ENCODE measurements around the gene UBE2D3. TPM values are rescaled to one million over a fixed set of nuclear protein-coding genes. Genes with fewer than 3 reads are reported as not detected.
"Not testable (repeated sequence)": the region's sequence is repeated elsewhere in the genome, so short reads cannot be mapped to it uniquely, and the experiment has no call there.

Gene UBE2D3
- polyA plus RNA-seq, 2 of the 4 experiments (the other 2 are of a cell fraction), result 186 to 338 TPM

DNA sequence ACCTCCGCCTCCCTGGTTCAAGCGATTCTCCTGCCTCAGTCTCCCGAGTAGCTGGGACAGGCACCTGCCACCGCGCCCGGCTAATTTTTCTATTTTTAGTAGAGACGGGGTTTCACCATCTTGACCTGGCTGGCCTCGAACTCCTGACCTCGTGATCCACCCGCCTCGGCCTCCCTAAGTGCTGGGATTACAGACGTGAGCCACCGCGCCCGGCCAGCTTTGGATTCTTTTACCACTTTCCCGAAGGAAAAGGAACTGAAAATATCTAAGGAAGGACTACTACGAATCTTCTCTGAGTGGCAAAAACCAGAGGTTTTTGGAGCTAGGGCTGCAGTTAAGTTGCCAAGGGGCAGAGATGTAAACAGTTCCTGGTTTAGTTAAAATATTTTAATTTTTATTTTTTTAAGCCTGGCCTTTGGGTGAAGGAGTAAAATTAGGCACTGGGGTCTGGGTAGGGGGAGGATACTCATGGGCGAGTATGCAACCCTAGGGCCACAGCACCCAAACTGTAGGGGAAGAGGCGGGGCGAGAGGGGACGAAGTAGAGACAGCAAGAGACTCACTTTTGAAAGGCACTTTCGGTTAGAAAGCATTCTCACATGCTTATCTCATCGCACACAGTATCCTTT lies 40.9 kb upstream of the UBE2D3 start:
- peak overlapping the region; percentile 89 for H3K4me3 ChIP-seq
- DNase-seq (ENCODE audit: low read depth in 1 of 2, low spot score in 1 of 2) (peak in 1 of 2 experiments; percentile 9), FAIRE-seq (no peak), ATAC-seq (peak; percentile 70 to 79)
- peak overlapping the region; percentile 92 to 95 for H3K27ac ChIP-seq
- 3% methylated on average over 17 of the region's 23 CpGs for WGBS (ENCODE audit: missing lambda C conversion rate)
- ChIA-PET CTCF (interaction anchor here (0.9 to 1.7 kb wide), 5 partner anchors 12 to 248 kb away, joined by 3 to 6 read pairs (median 4); no protein-coding TSS in a partner anchor), POLR2A (interaction anchor here (1.2 to 2.8 kb wide), 6 partner anchors 9 to 248 kb away, joined by 5 to 78 read pairs (median 10); partner anchors contain the start of genes SLC9B2 and UBE2D3)
- TF ChIP-seq, protein P1, sequence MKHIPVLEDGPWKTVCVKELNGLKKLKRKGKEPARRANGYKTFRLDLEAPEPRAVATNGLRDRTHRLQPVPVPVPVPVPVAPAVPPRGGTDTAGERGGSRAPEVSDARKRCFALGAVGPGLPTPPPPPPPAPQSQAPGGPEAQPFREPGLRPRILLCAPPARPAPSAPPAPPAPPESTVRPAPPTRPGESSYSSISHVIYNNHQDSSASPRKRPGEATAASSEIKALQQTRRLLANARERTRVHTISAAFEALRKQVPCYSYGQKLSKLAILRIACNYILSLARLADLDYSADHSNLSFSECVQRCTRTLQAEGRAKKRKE (CRISPR knock-in tag; IDR thresholded peaks at IDR 0.05; ENCODE audit: low read depth), result no peak
- TF ChIP-seq PHF8 (IDR thresholded peaks at IDR 0.05; ENCODE audit: borderline replicate concordance, low read depth) (peak; percentile 19; the same call in 1 of the 2 replicates), EHF (CRISPR knock-in tag; IDR thresholded peaks at IDR 0.05) (no peak)
- no peaks in the 10 kb centered on the region for H3K9me3 ChIP-seq
- H3K4me2 ChIP-seq, result peak overlapping the region; percentile 91
- peaks cover 24% of the 10 kb centered on the region for H3K4me1 ChIP-seq

DNA sequence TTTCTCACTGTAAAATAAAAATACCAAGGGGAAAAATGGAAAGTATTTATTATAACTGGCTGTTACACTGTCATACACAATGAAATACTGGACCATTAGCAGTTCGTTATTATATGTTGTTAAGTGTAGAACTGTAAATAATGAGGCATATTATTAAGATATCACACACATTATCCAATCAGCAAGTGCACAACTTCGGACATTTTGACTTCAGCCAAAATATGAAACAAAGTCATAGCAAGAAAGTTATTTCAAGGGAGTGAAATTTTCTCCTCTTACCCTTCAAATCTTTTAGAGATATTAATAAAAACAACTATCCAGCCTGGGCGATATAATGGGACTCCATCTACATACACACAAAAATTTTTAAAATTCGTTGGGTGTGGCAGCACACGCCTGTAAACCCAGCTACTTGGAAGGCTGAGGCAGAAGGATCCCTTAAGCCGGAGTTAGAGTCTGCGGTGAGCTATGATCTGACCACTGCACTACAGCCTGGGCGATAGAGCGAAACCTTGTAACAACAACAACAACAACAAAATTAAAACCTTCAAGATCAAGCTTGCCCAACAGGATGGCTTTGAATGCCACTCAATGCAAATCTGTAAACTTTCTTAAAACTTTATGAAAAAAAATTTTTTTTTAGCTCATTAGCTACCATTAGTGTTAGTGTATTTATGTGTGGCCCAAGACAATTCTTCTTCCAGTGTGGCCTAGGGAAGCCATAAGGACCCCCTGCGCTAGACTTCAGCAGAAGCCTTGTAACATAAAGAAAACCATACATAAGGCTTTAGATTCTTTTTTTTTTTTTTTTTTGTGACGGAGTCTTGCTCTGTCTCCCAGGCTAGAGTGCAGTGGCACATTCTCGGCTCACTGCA lies 40.2 kb upstream of the UBE2D3 start:
- no peak for ATAC-seq
- ChIA-PET POLR2A (interaction anchor here (2.1 to 2.8 kb wide), 2 partner anchors 39 to 247 kb away, joined by 14 to 78 read pairs; partner anchors contain the start of gene UBE2D3), CTCF (interaction anchor here (1.0 to 1.2 kb wide), 2 partner anchors 247 to 366 kb away, joined by 3 to 4 read pairs; partner anchors contain the start of gene NFKB1)
- Histone ChIP-seq H3K4me3 (peak overlapping the region; percentile 89), H3K27ac (peak overlapping the region; percentile 92 to 95), H3K9me3 (no peaks in the 10 kb centered on the region), H3K4me2 (peak overlapping the region; percentile 91), H3K4me1 (peaks cover 24% of the 10 kb centered on the region)
- TF ChIP-seq FOSB (CRISPR knock-in tag; IDR thresholded peaks at IDR 0.05) (no peak), HOXB13 (CRISPR knock-in tag; IDR thresholded peaks at IDR 0.05; ENCODE audit: low read depth) (no peak), RCOR1 (IDR thresholded peaks at IDR 0.05; ENCODE audit: low read depth, low read length) (no peak)
- peak in 1 of 2 experiments; percentile 19 for DNase-seq (ENCODE audit: low read depth in 1 of 2, low spot score in 1 of 2)
- no peak for FAIRE-seq
- WGBS (ENCODE audit: missing lambda C conversion rate), result 14% methylated on average over 12 of the region's 12 CpGs

DNA sequence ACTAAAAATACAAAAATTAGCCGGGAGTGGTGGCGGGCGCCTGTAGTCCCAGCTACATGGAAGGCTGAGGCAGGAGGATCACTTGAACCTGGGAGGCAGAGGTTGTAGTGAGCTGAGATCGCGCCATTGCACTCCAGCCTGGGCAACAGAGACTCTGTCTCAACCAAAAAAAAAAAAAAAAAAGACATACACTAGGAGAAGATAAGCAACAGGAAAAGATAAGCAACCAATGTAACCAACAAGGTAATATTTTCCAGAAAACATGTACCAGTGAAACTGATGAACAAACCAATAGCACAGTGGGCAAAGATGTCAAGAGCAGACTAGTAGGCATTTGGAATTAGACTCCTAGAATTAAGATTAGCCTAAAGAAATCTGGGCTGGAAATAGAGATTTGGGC lies 38.0 kb upstream of the UBE2D3 start:
- FAIRE-seq; DNase-seq (ENCODE audit: low read depth in 1 of 2, low spot score in 1 of 2); H3K4me2 ChIP-seq; H3K4me1 ChIP-seq; ATAC-seq; POLR2A ChIA-PET; H3K27ac ChIP-seq; CTCF ChIA-PET; H3K4me3 ChIP-seq; H3K9me3 ChIP-seq: not testable (repeated sequence)
- 100% methylated on average over 5 of the region's 5 CpGs for WGBS (ENCODE audit: missing lambda C conversion rate)

DNA sequence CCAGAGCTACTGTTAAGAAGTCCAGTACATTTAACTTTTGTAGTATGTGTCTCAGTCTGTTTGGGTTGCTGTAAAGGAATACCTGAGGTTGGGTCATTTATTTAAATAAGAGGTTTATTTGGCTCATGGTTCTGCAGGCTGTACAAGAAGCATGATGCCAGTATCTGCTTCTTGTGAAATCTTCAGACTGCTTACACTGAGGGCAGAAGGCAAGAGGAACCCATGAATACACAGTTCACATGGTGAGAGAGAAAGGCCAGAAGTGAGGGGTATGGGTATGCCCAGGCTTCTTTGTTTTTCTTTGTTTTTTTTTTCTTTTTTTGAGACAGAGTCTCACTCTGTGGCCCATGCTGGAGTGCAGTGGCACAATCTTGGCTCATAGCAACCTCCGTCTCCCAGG lies 35.4 kb upstream of the UBE2D3 start:
- Histone ChIP-seq H3K9me3 (peaks cover 12% of the 10 kb centered on the region; the same call in 2 of the 3 replicates), H3K4me1 (peaks cover 8% of the 10 kb centered on the region), H3K27ac (no peak overlapping the region), H3K4me2 (no peak overlapping the region), H3K4me3 (no peak overlapping the region)
- ATAC-seq (no peak), FAIRE-seq (no peak), DNase-seq (ENCODE audit: low read depth in 1 of 2, low spot score in 1 of 2) (no peak)
- CTCF ChIA-PET, result no interaction called here
- WGBS (ENCODE audit: missing lambda C conversion rate), result 100% methylated on average over 1 of the region's 1 CpG
- TF ChIP-seq GATA3 (IDR thresholded peaks at IDR 0.05; ENCODE audit: borderline replicate concordance), result no peak
- TF ChIP-seq JUNB (IDR thresholded peaks at IDR 0.05), result no peak
- no peak for TF ChIP-seq NPAS2 (CRISPR knock-in tag; IDR thresholded peaks at IDR 0.05; ENCODE audit: borderline replicate concordance)
- TF ChIP-seq EP300 (IDR thresholded peaks at IDR 0.05), result no peak
- TF ChIP-seq CHD4 (IDR thresholded peaks at IDR 0.05; ENCODE audit: borderline replicate concordance), result no peak
- TF ChIP-seq HOXB5 (CRISPR knock-in tag; IDR thresholded peaks at IDR 0.05), result no peak
- TF ChIP-seq JUN (IDR thresholded peaks at IDR 0.05), result no peak
- no peak for TF ChIP-seq FOSB (CRISPR knock-in tag; IDR thresholded peaks at IDR 0.05)
- TF ChIP-seq RFX5 (IDR thresholded peaks at IDR 0.05), result no peak
- TF ChIP-seq, protein P2, sequence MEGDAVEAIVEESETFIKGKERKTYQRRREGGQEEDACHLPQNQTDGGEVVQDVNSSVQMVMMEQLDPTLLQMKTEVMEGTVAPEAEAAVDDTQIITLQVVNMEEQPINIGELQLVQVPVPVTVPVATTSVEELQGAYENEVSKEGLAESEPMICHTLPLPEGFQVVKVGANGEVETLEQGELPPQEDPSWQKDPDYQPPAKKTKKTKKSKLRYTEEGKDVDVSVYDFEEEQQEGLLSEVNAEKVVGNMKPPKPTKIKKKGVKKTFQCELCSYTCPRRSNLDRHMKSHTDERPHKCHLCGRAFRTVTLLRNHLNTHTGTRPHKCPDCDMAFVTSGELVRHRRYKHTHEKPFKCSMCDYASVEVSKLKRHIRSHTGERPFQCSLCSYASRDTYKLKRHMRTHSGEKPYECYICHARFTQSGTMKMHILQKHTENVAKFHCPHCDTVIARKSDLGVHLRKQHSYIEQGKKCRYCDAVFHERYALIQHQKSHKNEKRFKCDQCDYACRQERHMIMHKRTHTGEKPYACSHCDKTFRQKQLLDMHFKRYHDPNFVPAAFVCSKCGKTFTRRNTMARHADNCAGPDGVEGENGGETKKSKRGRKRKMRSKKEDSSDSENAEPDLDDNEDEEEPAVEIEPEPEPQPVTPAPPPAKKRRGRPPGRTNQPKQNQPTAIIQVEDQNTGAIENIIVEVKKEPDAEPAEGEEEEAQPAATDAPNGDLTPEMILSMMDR (IDR thresholded peaks at IDR 0.05), result no peak
- TF ChIP-seq HOXB13 (CRISPR knock-in tag; IDR thresholded peaks at IDR 0.05; ENCODE audit: low read depth), result no peak
- no peak for TF ChIP-seq CEBPB (IDR thresholded peaks at IDR 0.05)
- TF ChIP-seq FOSL2 (IDR thresholded peaks at IDR 0.05), result no peak
- no peak for TF ChIP-seq FOSL2 (CRISPR knock-in tag; IDR thresholded peaks at IDR 0.05)
- no peak for TF ChIP-seq HEYL (CRISPR knock-in tag; IDR thresholded peaks at IDR 0.05)
- TF ChIP-seq CBX2 (IDR thresholded peaks at IDR 0.05; ENCODE audit: borderline replicate concordance, low read depth), result no peak
- TF ChIP-seq EHF (CRISPR knock-in tag; IDR thresholded peaks at IDR 0.05), result no peak
- no peak for TF ChIP-seq HDAC2 (IDR thresholded peaks at IDR 0.05)
- POLR2A ChIA-PET, result no interaction called here

Measured in A549 (cell line).